Calu3 (cell line): ENCODE measurements around the gene TBX2. TPM values are rescaled to one million over a fixed set of nuclear protein-coding genes. Genes with fewer than 3 reads are reported as not detected.

Experiments
- BruUV-seq: library from RNA; stranded (reverse); fragments of 400-500 nt; replicated peaks from 2 replicates; lab custom pipeline; 2021; lab: Mats Ljungman, UMichigan
- CTCF ChIA-PET: fragments of 300-600 bp; sonication (Branson Sonifier 250); formaldehyde crosslinking; loops from one replicate; lab custom pipeline; 2022; ENCODE audit warnings: antibody characterized with exemption; lab: Charles Lee
- DNase-seq: peaks from one replicate; pipeline ENCODE4 v3.0.0; 2022
- H3K27ac Mint-ChIP-seq: one replicate; pipeline ENCODE4 v1.8.0; 2022; ENCODE audit warnings: mixed read lengths; ENCODE audit not compliant: unreplicated experiment
- H3K27me3 Mint-ChIP-seq: one replicate; pipeline ENCODE4 v1.8.0; 2022; ENCODE audit warnings: mixed read lengths; ENCODE audit not compliant: unreplicated experiment
- H3K36me3 Mint-ChIP-seq: one replicate; pipeline ENCODE4 v1.8.0; 2022; ENCODE audit warnings: mild to moderate bottlenecking, moderate library complexity, mixed read lengths; ENCODE audit not compliant: insufficient read depth, unreplicated experiment
- H3K4me1 Mint-ChIP-seq: one replicate; pipeline ENCODE4 v1.8.0; 2022; ENCODE audit warnings: mild to moderate bottlenecking, low read depth, mixed read lengths; ENCODE audit not compliant: unreplicated experiment
- H3K4me3 Mint-ChIP-seq: one replicate; pipeline ENCODE4 v1.8.0; 2022; ENCODE audit warnings: mild to moderate bottlenecking, low read depth, moderate library complexity, mixed read lengths; ENCODE audit not compliant: unreplicated experiment
- H3K9me3 Mint-ChIP-seq: one replicate; pipeline ENCODE4 v1.8.0; 2022; ENCODE audit warnings: low read depth, mixed read lengths; ENCODE audit not compliant: unreplicated experiment
- CTCF ChIP-seq: fragments of 200-600 bp; IDR thresholded peaks from one replicate; pipeline ENCODE4 v1.8.0; 2022; ENCODE audit warnings: antibody characterized with exemption; ENCODE audit not compliant: unreplicated experiment
- intact Hi-C: fragments of 100-400 bp; cut with micrococcal nuclease; formaldehyde crosslinking; loops from one replicate; pipeline ENCODE4 v1.10.0; 2022; ENCODE audit not compliant: unreplicated experiment
- total RNA-seq: library from RNA; stranded (reverse); gene quantifications from 2 replicates; pipeline ENCODE4 v1.2.3, GENCODE V29; 2022

Gene TBX2
- total RNA-seq, 1 experiment from 2014 or later, result 0.14 TPM

GRCh38 chr17:61368832-61369450, 30.7 kb upstream of the TBX2 start:
- Mint-ChIP-seq H3K27me3 (no peaks in the 10 kb centered on the region), H3K9me3 (no peaks in the 10 kb centered on the region), H3K4me3 (no peak overlapping the region), H3K27ac (no peak overlapping the region), H3K36me3 (no peaks in the 10 kb centered on the region), H3K4me1 (no peaks in the 10 kb centered on the region)
- DNase-seq, result no peak
- CTCF ChIA-PET, result no interaction called here
- intact Hi-C loops, result no loop called here
- TF ChIP-seq CTCF, result no peak
- no TSS peak for BruUV-seq

GRCh38 chr17:61369751-61370150, 29.9 kb upstream of the TBX2 start:
- no peak for TF ChIP-seq CTCF
- CTCF ChIA-PET, result no interaction called here
- BruUV-seq, result no TSS peak
- DNase-seq, result no peak
- no peak overlapping the region for H3K4me3 Mint-ChIP-seq
- intact Hi-C loops, result no loop called here
- no peaks in the 10 kb centered on the region for H3K27me3 Mint-ChIP-seq
- no peaks in the 10 kb centered on the region for H3K9me3 Mint-ChIP-seq
- H3K27ac Mint-ChIP-seq, result no peak overlapping the region
- H3K36me3 Mint-ChIP-seq, result no peaks in the 10 kb centered on the region
- no peaks in the 10 kb centered on the region for H3K4me1 Mint-ChIP-seq

GRCh38 chr17:61371179-61371578, 28.5 kb upstream of the TBX2 start:
- CTCF ChIA-PET, result no interaction called here
- H3K27me3 Mint-ChIP-seq, result no peaks in the 10 kb centered on the region
- H3K9me3 Mint-ChIP-seq, result no peaks in the 10 kb centered on the region
- H3K4me1 Mint-ChIP-seq, result no peaks in the 10 kb centered on the region
- no peak overlapping the region for H3K27ac Mint-ChIP-seq
- H3K36me3 Mint-ChIP-seq, result no peaks in the 10 kb centered on the region
- intact Hi-C loops, result no loop called here
- H3K4me3 Mint-ChIP-seq, result no peak overlapping the region
- no peak for TF ChIP-seq CTCF
- DNase-seq, result no peak
- no TSS peak for BruUV-seq

- intact Hi-C loops, result no loop called here
- Mint-ChIP-seq H3K36me3 (no peaks in the 10 kb centered on the region), H3K9me3 (no peaks in the 10 kb centered on the region), H3K27me3 (no peaks in the 10 kb centered on the region), H3K4me1 (no peaks in the 10 kb centered on the region), H3K4me3 (no peak overlapping the region), H3K27ac (no peak overlapping the region)
- CTCF ChIA-PET, result no interaction called here
- DNase-seq, result no peak
- no TSS peak for BruUV-seq
- no peak for TF ChIP-seq CTCF
Measured at GRCh38 chr17:61371606-61372005, 28.0 kb upstream of the TBX2 start.
